H1 (cell line): ENCODE data around the gene STX16. TPM values are rescaled to one million over a fixed set of nuclear protein-coding genes. Genes with fewer than 3 reads are reported as not detected.

Source experiments
- CTCF ChIA-PET: fragments of 300-600 bp; sonication (Branson Sonifier 250); formaldehyde crosslinking; loops from one replicate; lab custom pipeline; 2021; ENCODE audit not compliant: partially characterized antibody; lab: Charles Lee
- POLR2A ChIA-PET: fragments of 300-600 bp; sonication (Branson Sonifier 250); formaldehyde crosslinking; loops from one replicate; lab custom pipeline; 2021; ENCODE audit warnings: inconsistent platforms; ENCODE audit not compliant: partially characterized antibody; lab: Charles Lee
- DNase-seq, 2 experiments: peaks; one replicate each; pipeline versions ENCODE4 v3.0.0 to v3.0.0-alpha.2; 2010 to 2022; ENCODE audit warnings: low spot score in 2 of 2, low read depth in 1 of 2, mixed read lengths in 1 of 2
- FAIRE-seq: peaks from 2 replicates; lab custom pipeline; 2011; peaks lifted over from hg19 to GRCh38; lab: Jason Lieb, UNC
- H2AFZ ChIP-seq: 2 replicates; pipeline ENCODE4 v1.8.1; 2012; ENCODE audit warnings: low read length, inconsistent platforms
- H2AK5ac ChIP-seq: 2 replicates; pipeline ENCODE4 v1.6.1; 2013; ENCODE audit warnings: low read depth, low read length
- H2BK120ac ChIP-seq: replicated peaks from 2 replicates; pipeline ENCODE3; 2013; ENCODE audit warnings: low read depth, low read length, inconsistent platforms
- H2BK12ac ChIP-seq: 2 replicates; pipeline ENCODE4 v1.6.1; 2013; ENCODE audit warnings: low read depth, low read length
- H2BK15ac ChIP-seq: 2 replicates; pipeline ENCODE4 v1.6.1; 2013; ENCODE audit warnings: low read length
- H2BK20ac ChIP-seq: 2 replicates; pipeline ENCODE4 v1.6.1; 2013; ENCODE audit warnings: low read length
- H2BK5ac ChIP-seq: 2 replicates; pipeline ENCODE4 v1.6.1; 2013; ENCODE audit warnings: low read depth, low read length
- H3K14ac ChIP-seq: 2 replicates; pipeline ENCODE4 v1.6.1; 2013; ENCODE audit warnings: inconsistent platforms; ENCODE audit not compliant: insufficient read length
- H3K18ac ChIP-seq: 2 replicates; pipeline ENCODE4 v1.6.1; 2013; ENCODE audit warnings: low read length; ENCODE audit errors: extremely low read depth
- H3K23ac ChIP-seq: 2 replicates; pipeline ENCODE4 v1.6.1; 2013; ENCODE audit warnings: inconsistent platforms; ENCODE audit not compliant: insufficient read length
- H3K23me2 ChIP-seq: 2 replicates; pipeline ENCODE4 v1.6.1; 2013; ENCODE audit warnings: low read depth, low read length
- H3K27ac ChIP-seq: 2 replicates; pipeline ENCODE4 v1.6.1; 2011; ENCODE audit warnings: low read depth, low read length, inconsistent platforms
- H3K27me3 ChIP-seq, 4 experiments: replicated peaks in 1 of 4; 1 replicate in 1 of 4; 2 replicates in 3 of 4; pipeline versions ENCODE4 v1.6.1 to v1.8.1; 2011 to 2013; ENCODE audit warnings: low read length in 3 of 4, mild to moderate bottlenecking in 3 of 4, inconsistent platforms in 2 of 4, mixed read lengths in 2 of 4, moderate library complexity in 1 of 4; ENCODE audit not compliant: control insufficient read depth in 3 of 4, insufficient read depth in 3 of 4; ENCODE audit errors: extremely low read depth in 1 of 4
- H3K36me3 ChIP-seq, 4 experiments: 2 replicates each; pipeline versions ENCODE4 v1.6.1 to v1.8.1; 2011 to 2013; ENCODE audit warnings: mild to moderate bottlenecking in 4 of 4, low read length in 3 of 4, moderate library complexity in 2 of 4, control low read depth in 1 of 4, inconsistent platforms in 1 of 4; ENCODE audit not compliant: insufficient read depth in 4 of 4, control insufficient read depth in 2 of 4
- H3K4ac ChIP-seq: replicated peaks from 2 replicates; pipeline ENCODE3; 2013; ENCODE audit warnings: low read length, low read depth, mixed read lengths, inconsistent platforms; ENCODE audit not compliant: insufficient read length
- H3K4me1 ChIP-seq, 4 experiments: replicated peaks in 1 of 4; 1 replicate in 1 of 4; 2 replicates in 3 of 4; pipeline versions ENCODE4 v1.6.1 to v1.8.1; 2011 to 2013; ENCODE audit warnings: low read length in 3 of 4, inconsistent platforms in 2 of 4, mixed read lengths in 1 of 4; ENCODE audit not compliant: insufficient read depth in 4 of 4, control insufficient read depth in 3 of 4
- H3K4me2 ChIP-seq, 2 experiments: 2 replicates each; pipeline versions ENCODE4 v1.6.1 to v1.8.1; 2011 to 2013; ENCODE audit warnings: low read depth in 2 of 2, low read length in 2 of 2, control low read depth in 1 of 2, inconsistent platforms in 1 of 2, mild to moderate bottlenecking in 1 of 2; ENCODE audit not compliant: insufficient read depth in 1 of 2
- H3K4me3 ChIP-seq, 4 experiments: fragments of 200-600, 300-600 bp in 1 of 4; sonication (generic), shearing (Covaris generic), sonication (Bioruptor Twin) in 1 of 4; 2 replicates each; pipeline versions ENCODE4 v1.5.1 to v1.8.1; 2011 to 2016; ENCODE audit warnings: low read length in 4 of 4, low read depth in 3 of 4, control low read depth in 2 of 4, inconsistent platforms in 2 of 4, mild to moderate bottlenecking in 2 of 4, mixed read lengths in 1 of 4, moderate library complexity in 1 of 4; ENCODE audit not compliant: insufficient read depth in 2 of 4; ENCODE audit errors: extremely low read depth in 1 of 4
- H3K56ac ChIP-seq: replicated peaks from 2 replicates; pipeline ENCODE3; 2013; ENCODE audit warnings: low read depth, mild to moderate bottlenecking, mixed read lengths, low read length, inconsistent platforms; ENCODE audit not compliant: insufficient read length
- H3K79me1 ChIP-seq: 2 replicates; pipeline ENCODE4 v1.6.1; 2013; ENCODE audit warnings: low read depth, low read length, control low read depth
- H3K79me2 ChIP-seq, 2 experiments: 2 replicates each; pipeline versions ENCODE4 v1.6.1 to v1.8.1; 2012 to 2013; ENCODE audit warnings: low read length in 2 of 2, mild to moderate bottlenecking in 2 of 2, inconsistent platforms in 1 of 2; ENCODE audit not compliant: insufficient read depth in 2 of 2, control insufficient read depth in 1 of 2
- H3K9ac ChIP-seq, 4 experiments: replicated peaks in 1 of 4; 1 replicate in 1 of 4; 2 replicates in 3 of 4; pipeline versions ENCODE4 v1.6.1 to v1.8.1; 2011 to 2013; ENCODE audit warnings: low read depth in 3 of 4, low read length in 3 of 4, control low read depth in 2 of 4, mild to moderate bottlenecking in 2 of 4, moderate library complexity in 2 of 4, inconsistent platforms in 1 of 4; ENCODE audit errors: extremely low read depth in 1 of 4
- H3K9me3 ChIP-seq, 2 experiments: 2 replicates each; pipeline versions ENCODE4 v1.6.1 to v1.8.1; 2012 to 2013; ENCODE audit warnings: mild to moderate bottlenecking in 2 of 2, moderate library complexity in 2 of 2, control low read depth in 1 of 2, inconsistent platforms in 1 of 2, low read depth in 1 of 2, low read length in 1 of 2, mixed read lengths in 1 of 2; ENCODE audit not compliant: insufficient read depth in 2 of 2
- H4K20me1 ChIP-seq, 2 experiments: replicated peaks in 1 of 2; 2 replicates each; pipeline versions ENCODE3 to v1.8.1; 2011 to 2013; ENCODE audit warnings: inconsistent platforms in 2 of 2, low read length in 2 of 2, mild to moderate bottlenecking in 1 of 2; ENCODE audit not compliant: insufficient read depth in 2 of 2, control insufficient read depth in 1 of 2
- H4K5ac ChIP-seq: 2 replicates; pipeline ENCODE4 v1.6.1; 2013; ENCODE audit warnings: low read length, low read depth, mixed read lengths, inconsistent platforms; ENCODE audit not compliant: insufficient read length
- H4K8ac ChIP-seq: 2 replicates; pipeline ENCODE4 v1.8.0; 2013; ENCODE audit warnings: mild to moderate bottlenecking, moderate library complexity, low read length, inconsistent platforms; ENCODE audit not compliant: insufficient read depth; ENCODE audit errors: extremely low read depth
- H4K91ac ChIP-seq: replicated peaks from 2 replicates; pipeline ENCODE3; 2013; ENCODE audit warnings: low read length, mixed read lengths, inconsistent platforms; ENCODE audit not compliant: insufficient read length
- EGR1 ChIP-seq: IDR thresholded peaks from 2 replicates; pipeline ENCODE4 v1.6.1; 2011; ENCODE audit warnings: low read depth, low read length, borderline replicate concordance
- EZH2 ChIP-seq: fragments of 200-600 bp; sonication (generic); IDR thresholded peaks from 2 replicates; pipeline ENCODE4 v1.7.1; 2012; ENCODE audit warnings: low read depth, mild to moderate bottlenecking, moderate library complexity, low read length, inconsistent platforms; ENCODE audit not compliant: severe bottlenecking
- GABPA ChIP-seq: IDR thresholded peaks from 2 replicates; pipeline ENCODE4 v1.6.1; 2011; ENCODE audit warnings: mild to moderate bottlenecking, low read length, moderate library complexity, borderline replicate concordance; ENCODE audit not compliant: insufficient read depth
- HDAC2 ChIP-seq, 2 experiments: fragments of 300-600 bp in 1 of 2; sonication (generic) in 1 of 2; IDR thresholded peaks; 2 replicates each; pipeline ENCODE4 v1.6.1; 2011 to 2012; ENCODE audit warnings: low read depth in 2 of 2, low read length in 2 of 2, mild to moderate bottlenecking in 2 of 2, moderate library complexity in 2 of 2, borderline replicate concordance in 1 of 2, inconsistent platforms in 1 of 2
- KDM1A ChIP-seq: fragments of 200-600, 300-600 bp; sonication (generic); IDR thresholded peaks from 2 replicates; pipeline ENCODE4 v1.7.1; 2016; ENCODE audit warnings: mild to moderate bottlenecking, low read length, borderline replicate concordance
- SIX5 ChIP-seq: IDR thresholded peaks from 2 replicates; pipeline ENCODE4 v1.6.1; 2011; ENCODE audit warnings: mild to moderate bottlenecking, low read depth, low read length
- SRF ChIP-seq: IDR thresholded peaks from 2 replicates; pipeline ENCODE4 v1.6.1; 2011; ENCODE audit warnings: mild to moderate bottlenecking, low read depth, low read length, moderate library complexity
- WGBS, 2 experiments: shearing (Covaris generic) in 1 of 2; methylation state at CpG; one replicate each; pipeline versions ENCODE4 v1.1.6 to v1.1.7; 2013 to 2015; ENCODE audit warnings: low lambda C conversion rate in 2 of 2, mixed read lengths in 2 of 2, inconsistent platforms in 1 of 2, low coverage in 1 of 2, missing lambda C conversion rate in 1 of 2; ENCODE audit not compliant: insufficient replicate concordance in 2 of 2, insufficient coverage in 1 of 2, insufficient read length in 1 of 2; ENCODE audit errors: extremely low coverage in 1 of 2, missing lambda C conversion rate in 1 of 2; 5-methylcytosine and 5-hydroxymethylcytosine counted together
- polyA plus RNA-seq, 7 experiments: library from polyadenylated mRNA; depleted of rRNA in 3 of 7; stranded (reverse) in 5 of 7; unstranded in 2 of 7; fragments of >200 nt in 5 of 7; fragments of 200-250 nt in 2 of 7; gene quantifications; 1 replicate in 5 of 7; 2 replicates in 1 of 7; 4 replicates in 1 of 7; pipeline versions ENCODE4 v1.2.1 to v1.2.3, GENCODE V29; 2011 to 2013; ENCODE audit warnings: missing spikeins in 2 of 7, mixed read lengths in 2 of 7
- total RNA-seq: library from RNA; stranded (reverse); fragmentation: NEBNext Ultra II Directional; extraction: Animal tissue kit (Norgen Biotek cat#: 25700); gene quantifications from 2 replicates; pipeline ENCODE4 v1.2.1, GENCODE V29; 2021

STX16 gene
- total and polyA plus RNA-seq, 2 of the 8 experiments (the other 6 are each of a cell fraction or from before 2014, with no cell fraction given), result 45.2 to 61.6 TPM

DNA sequence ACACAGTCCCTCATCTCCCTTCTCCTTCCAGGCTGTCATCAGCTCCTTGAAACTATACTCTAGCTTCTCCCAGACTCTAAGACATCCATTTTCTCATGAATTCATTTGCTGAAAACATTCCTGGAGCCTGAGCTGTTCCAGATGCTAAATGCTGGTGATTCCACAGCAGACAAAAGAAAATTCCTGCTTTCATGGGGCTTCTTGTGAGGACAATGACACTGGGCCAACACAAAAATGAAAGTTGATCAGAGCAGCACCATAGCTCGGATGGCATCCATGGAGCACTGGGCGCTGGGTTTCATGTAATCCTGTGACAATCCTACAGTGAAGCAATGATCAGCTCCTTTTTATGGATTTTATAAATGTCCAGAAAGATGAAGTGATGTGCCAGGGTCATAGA is 47.4 kb upstream of the STX16 start:
- H4K20me1 ChIP-seq, result no peaks in the 10 kb centered on the region
- no peak overlapping the region for H2BK5ac ChIP-seq
- H3K18ac ChIP-seq, result no peak overlapping the region
- H2BK20ac ChIP-seq, result no peak overlapping the region
- no peak overlapping the region for H2BK12ac ChIP-seq
- H2BK120ac ChIP-seq, result no peak overlapping the region
- FAIRE-seq (no peak), DNase-seq (no peak)
- no peaks in the 10 kb centered on the region; a peak in 2 of 7 replicates for H3K27me3 ChIP-seq
- no peaks in the 10 kb centered on the region for H3K36me3 ChIP-seq
- H3K27ac ChIP-seq, result no peak overlapping the region
- no peak overlapping the region for H2AFZ ChIP-seq
- H3K4ac ChIP-seq, result no peak overlapping the region
- no peak overlapping the region for H3K14ac ChIP-seq
- no peaks in the 10 kb centered on the region; a peak in 1 of 7 replicates for H3K4me1 ChIP-seq
- POLR2A ChIA-PET, result interaction anchor here (1.6 to 2.0 kb wide), 2 partner anchors 15 to 304 kb away, joined by 3 to 6 read pairs; no protein-coding TSS in a partner anchor
- H3K23me2 ChIP-seq, result no peaks in the 10 kb centered on the region
- no peak overlapping the region for H3K23ac ChIP-seq
- no peak overlapping the region for H3K56ac ChIP-seq
- H4K8ac ChIP-seq, result no peak overlapping the region
- H4K5ac ChIP-seq, result no peak overlapping the region
- H4K91ac ChIP-seq, result no peak overlapping the region
- no peaks in the 10 kb centered on the region for H3K79me1 ChIP-seq
- CTCF ChIA-PET, result interaction anchor here (1.0 to 1.5 kb wide), 3 partner anchors 11 to 249 kb away, joined by 3 to 4 read pairs (median 3); partner anchors contain the start of gene GNAS
- H3K9me3 ChIP-seq, result no peaks in the 10 kb centered on the region; a peak in 1 of 4 replicates
- H2AK5ac ChIP-seq, result no peak overlapping the region
- H3K4me3 ChIP-seq, result no peak overlapping the region
- H3K4me2 ChIP-seq, result no peak overlapping the region
- 88% methylated on average over 2 of the region's 2 CpGs; no CpG with 5 or more reads in 1 of the 2 experiments for WGBS, 2 experiments
- H2BK15ac ChIP-seq, result no peak overlapping the region
- no peak overlapping the region for H3K9ac ChIP-seq
- no peaks in the 10 kb centered on the region for H3K79me2 ChIP-seq
- TF ChIP-seq EZH2, result no peak
- no peak for TF ChIP-seq GABPA
- no peak for TF ChIP-seq SRF
- TF ChIP-seq HDAC2 (IDR thresholded peaks at IDR 0.05; ENCODE audit: borderline replicate concordance in 1 of 2, low read depth in 2 of 2, low read length in 2 of 2), result no peak
- no peak for TF ChIP-seq EGR1
- TF ChIP-seq KDM1A, result no peak
- TF ChIP-seq SIX5, result no peak
